HuH-7 (cell line): ENCODE measurements around the gene RASGRF2.
"Not testable (repeated sequence)": the region's sequence is repeated elsewhere in the genome, so short reads cannot be mapped to it uniquely, and the experiment has no call there.

Source experiments
- DNase-seq: peaks from one replicate; pipeline ENCODE4 v3.0.0; 2011; ENCODE audit warnings: low spot score

Gene RASGRF2

DNA sequence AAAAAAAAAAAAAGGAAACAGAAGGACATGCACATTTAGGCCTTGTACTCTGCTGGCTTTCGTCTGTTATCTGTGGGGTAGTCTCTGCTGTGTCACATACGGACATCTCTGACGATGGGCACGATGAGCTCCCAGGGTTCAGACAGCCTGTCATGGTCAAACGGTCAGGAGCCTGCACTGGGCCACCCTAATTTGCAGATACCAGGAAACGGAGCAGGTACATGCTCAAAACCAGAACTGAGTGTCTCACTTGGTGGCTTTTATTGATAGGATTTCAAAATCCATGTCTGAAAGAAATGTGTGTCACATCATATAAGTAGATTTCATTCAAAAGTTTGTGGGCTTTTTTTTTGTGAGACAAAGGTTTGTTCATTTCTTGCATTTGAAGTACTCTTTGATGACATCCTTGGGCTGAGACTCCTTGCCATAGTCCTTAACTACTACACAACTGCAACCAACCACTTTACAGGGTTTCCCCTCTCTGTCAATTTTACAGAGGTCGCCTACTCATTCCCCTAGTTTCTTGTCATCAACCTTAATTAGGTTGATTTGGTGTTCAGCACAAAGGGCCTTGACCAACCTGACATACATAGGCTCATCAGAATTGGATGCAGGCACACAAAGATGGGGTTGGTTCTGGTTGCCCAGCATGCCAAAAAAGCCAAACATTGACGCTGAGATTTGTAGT, 281.9 kb downstream of the RASGRF2 start:
- no peak for DNase-seq

DNA sequence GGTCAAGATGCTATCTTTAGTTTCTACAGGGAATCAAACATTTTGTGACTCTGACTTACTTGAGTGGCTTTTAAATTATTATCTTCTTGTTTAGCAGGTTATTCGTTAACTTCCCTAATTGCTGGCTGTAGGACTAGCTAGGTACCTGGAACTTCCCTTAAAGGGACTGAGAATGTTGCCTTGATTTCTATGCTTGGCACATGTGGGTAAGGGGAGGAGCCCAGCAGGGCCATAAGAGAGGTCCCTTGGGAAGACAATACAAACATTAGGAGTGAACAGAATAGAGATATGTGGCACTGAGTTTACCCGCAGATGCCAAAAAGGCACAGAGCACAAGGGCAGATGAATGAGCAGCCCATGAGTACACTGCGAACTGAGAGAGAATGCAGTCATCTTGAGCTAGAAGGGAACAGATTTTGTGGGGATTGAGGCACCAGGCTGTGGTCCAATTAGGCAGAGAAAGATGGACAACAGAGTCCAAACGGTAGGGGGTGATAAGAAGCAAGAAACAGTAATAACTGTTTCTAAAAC, 282.8 kb downstream of the RASGRF2 start:
- no peak for DNase-seq

DNA sequence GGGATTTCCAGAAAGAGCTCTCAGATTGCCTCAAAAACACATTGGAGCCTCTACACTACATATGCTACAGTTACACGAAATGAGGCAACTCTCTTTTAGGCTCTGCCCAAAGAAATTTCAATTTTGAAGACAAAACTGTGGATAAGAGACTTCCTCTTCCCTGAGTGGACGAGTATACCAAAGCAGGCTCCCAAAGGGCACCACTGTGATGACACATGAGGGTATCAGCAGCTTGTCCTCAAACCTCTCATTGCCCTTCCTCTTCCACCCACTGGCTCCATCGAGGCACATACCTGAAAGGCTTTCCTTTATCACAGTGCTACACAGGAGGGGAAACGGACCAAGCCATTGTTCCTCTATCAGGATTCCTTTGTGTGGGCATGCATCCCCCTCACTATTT, 284.3 kb downstream of the RASGRF2 start:
- no peak for DNase-seq

DNA sequence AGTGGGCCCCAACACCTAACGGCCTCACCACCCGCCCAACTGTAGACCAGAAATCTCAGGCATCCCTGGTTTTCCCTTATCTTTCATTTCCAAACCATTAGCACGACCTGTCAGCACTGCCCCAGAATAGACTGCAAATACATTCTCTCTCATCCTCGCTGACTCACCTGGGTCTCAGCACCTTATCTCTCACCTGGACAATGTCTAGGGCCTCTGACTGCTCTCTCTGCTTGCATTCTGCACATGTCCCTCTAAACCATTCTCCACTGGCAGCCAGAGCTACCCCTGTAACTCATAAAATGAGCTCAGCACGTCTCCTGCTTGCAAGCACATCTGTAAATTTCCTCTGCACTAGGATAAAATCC, 285.7 kb downstream of the RASGRF2 start:
- no peak for DNase-seq

DNA sequence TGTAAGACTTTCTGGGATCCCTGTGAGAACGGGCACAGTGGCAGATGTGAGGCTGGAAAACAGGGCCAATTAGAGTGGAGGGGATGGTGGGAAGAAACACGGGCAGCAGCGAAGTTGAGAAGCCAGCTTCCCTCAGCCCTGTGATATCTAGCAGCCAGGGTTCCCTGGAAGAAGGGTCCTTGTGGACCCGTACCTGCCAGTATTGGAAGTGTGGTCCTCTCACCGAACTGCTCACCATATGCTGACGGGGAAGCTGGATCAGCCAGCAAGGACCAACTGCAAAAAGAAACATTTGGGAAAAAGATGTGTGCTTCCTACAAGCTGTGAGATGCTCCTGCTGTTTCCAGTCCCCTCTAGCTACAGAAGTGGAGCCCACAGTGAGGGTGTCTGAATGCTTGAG, 286.5 kb downstream of the RASGRF2 start:
- no peak for DNase-seq

DNA sequence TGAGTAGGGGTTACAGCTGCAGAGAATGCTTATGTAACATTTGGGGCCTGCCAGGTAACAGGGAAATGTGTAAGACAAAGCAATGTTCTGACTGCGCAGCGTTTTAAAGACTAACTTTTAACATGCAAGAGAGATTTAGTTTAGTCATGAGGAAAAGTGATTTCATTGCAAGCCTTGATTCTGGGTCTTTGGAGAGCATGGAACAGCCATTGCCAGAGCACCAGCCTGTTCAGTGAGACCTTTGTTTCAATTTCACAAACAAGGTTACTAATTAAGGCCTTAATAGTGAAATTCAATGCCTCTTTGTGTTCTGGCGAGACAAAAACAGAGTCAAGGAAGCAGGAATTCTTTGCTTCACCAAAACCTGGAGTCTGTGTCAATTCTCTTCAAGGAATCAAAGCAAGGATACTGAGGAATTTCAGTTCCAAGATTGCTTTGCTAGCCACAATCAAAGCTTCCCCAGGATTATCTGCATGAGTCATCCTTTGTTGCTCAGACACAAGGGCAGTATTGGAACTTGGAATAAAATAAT, 287.3 kb downstream of the RASGRF2 start:
- DNase-seq = no peak

DNA sequence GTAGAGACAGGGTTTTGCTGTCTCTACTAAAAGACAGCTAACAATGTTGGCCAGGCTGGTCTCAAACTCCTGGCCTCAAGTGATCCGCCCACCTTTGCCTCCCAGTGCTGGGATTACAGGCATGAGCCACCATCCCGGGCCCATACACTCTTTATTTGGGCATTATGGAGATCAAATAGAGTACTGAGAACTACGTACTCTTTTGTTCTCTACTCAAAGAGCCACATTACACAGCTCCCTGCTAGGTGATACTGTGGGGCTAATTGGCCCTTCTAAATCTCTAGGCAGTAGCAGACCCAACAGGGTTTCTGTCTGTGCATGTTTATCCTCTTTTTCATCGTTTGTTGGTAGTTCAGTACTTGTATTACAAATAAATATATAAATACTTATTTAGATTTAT, 289.1 kb downstream of the RASGRF2 start:
- DNase-seq = no peak

DNA sequence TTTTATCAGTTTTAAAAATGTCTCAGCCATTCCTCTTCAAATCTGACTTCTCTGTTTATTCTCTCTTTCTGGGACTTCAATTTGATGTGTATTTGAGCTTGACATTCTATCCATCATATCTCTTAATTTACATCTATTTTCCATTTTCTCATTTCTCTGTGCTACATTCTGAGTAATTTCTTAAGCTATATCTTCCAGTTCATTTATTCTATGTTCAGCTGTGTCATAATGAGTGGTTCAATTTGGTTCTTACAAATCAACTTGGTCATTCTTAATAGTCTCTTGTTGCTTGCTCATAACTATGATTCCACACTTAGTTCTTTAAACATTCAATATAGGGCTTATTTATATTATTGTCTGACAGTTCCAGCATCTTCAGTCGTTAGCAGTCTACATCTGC, 289.8 kb downstream of the RASGRF2 start:
- DNase-seq = no peak

DNA sequence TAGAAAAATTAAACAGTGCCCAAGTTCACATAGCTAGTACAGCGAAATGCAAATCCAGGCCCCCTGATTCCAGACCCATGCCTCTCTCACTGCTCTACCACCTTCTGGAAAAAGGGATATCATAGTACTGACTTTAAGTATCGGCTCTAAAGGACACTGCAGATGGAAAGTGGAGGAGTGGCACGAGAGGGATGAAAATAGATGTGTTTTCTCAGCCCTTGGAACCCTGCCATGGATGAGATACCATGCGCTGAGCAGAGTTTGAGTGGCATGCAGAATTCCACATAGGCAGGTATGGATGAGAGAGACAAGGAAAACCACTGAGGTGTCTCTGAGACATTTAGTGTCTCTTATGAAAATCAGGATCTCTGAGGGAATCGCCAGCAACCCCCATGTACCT, 291.8 kb downstream of the RASGRF2 start:
- DNase-seq = no peak

DNA sequence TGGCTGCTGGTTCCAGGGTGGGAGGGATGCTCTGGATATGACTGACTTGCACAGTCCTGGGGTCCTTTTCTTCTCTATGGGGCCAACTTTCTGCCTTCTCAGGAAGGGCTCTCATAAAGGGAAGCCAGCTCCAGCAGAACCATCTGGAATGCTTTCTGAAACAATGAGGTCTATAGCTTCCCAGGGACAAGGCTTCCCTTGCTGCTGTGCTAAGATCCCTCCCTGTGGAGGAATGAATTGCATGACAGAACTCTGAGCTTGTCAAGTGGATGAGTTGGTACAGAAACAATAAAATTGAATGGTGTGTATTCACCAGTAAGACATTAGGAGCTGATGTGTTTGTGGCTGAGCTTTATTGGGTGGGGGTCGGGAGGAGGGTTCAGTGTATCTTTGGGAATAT, 292.7 kb downstream of the RASGRF2 start:
- DNase-seq = no peak

DNA sequence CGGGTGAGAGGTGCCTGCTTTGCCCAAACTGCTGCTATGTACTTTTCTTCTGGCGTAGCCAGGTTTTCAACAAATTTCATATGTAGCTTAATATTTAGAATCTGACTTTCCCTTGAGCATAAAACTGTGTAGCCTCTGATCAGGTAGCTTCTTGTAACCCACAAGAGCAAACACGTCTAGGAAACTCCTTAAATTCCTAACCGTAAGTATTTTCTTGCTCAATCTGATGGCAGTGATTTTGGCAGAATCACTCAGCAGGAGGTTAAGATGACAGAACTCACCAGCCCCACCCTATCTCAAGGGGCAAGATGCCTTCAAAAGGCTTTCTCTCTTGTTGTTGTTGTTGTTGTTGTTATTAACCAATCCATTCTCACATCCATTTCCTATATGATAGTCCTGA, 293.7 kb downstream of the RASGRF2 start:
- DNase-seq = no peak

DNA sequence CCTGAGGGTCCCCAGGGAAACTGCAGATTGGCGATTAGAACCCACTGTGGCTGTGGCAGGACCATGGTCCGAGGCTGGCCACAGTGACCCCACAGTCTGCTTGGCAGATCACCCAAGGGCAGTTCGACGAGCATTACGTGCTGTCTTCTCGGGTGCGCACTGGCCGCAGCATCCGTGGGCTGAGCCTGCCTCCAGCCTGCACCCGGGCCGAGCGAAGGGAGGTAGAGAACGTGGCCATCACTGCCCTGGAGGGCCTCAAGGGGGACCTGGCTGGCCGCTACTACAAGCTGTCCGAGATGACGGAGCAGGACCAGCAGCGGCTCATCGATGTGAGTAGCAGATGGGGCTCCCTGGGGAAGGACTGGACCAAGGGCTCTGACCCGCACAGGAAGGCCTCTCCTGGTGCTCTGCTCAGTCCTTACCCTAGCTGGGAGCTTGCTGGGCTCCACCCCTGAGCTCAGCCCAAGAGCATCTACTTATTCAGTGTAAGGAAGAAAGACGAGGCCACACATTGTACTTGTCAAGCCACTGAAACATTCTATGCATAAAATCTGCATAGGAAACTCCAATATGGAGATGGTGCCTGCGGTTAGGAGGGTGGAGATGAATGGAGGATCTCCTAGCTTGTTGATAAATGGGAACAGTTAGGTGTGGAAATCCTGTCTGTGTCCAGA, 294.9 kb downstream of the RASGRF2 start:
- DNase-seq = no peak

DNA sequence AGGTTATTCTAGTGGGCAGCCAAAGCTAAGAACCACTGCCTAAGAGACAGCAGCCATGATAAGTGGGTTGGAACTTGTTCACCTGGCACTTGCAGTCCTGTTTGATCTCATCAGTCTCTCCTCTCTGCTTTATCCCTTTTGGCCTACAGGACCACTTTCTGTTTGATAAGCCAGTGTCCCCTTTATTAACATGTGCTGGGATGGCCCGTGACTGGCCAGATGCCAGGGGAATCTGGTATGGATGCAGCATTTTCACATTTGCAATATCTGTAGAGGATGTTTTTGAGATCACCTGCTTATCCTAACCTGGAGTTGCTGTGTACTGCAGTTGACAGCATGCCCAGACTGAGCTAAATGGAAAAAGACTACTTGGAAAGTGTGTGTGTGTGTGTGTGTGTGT, 296.6 kb downstream of the RASGRF2 start:
- DNase-seq = no peak

DNA sequence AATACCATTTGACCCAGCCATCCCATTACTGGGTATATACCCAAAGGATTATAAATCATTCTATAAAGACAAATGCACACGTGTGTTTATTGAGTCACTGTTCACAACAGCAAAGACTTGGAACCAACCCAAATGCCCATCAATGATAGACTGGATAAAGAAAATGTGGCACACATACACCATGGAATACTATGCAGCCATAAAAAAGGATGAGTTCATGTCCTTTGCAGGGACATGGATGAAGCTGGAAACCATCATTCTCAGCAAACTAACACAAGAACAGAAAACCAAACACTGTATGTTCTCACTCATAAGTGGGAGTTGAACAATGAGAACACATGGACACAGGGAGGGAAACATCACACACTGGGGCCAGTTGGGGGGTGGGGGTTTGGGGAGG, 302.6 kb downstream of the RASGRF2 start:
- not testable (repeated sequence) for DNase-seq

DNA sequence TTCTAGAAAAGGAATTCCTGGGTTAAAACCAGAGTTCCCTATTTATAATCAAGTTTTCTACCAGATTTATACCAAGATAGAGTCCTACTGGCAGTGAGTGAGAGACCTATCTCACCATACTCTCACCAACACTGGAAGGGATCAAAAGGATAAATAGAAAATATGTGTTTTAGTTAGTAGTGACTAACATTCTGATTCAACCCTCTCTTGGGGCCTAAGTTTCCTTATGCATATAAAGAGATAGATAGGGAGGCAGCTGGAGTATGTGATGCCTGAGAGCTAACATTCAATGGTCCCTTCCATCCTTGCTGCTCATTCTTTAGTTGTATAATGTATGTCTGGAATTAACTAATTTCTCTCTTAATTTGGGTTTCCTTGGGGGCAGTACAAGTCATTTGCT, 304.9 kb downstream of the RASGRF2 start:
- no peak for DNase-seq

DNA sequence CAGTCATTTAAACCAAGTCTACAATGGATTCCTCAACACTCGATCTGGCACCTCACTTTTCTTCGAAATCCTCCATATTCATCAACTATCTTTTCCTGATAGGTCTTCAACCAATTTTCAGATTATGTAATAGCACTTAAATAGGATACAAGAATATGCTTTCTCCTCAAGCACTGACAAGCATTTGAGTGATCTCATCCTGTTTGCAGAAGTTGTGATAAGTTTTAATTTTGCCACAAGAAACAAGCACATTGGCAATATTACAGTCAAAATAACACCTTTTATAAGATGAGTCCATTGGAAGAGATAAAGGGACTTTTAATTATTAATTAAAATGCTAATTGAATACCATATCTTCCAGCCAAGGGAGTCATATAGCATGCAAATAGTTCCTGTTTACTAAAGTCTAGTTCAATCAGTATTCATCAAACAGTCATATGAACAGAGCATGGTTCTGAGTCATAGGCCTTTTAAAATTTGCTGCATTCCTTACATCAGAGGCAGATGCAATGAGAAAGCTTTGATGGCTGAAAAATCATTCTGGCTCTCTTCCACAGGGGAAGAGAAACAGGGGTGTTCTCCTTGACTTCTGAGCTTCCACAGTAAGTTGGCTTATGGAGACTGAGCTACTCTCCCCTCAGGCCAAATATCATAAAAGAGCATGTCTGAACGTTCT, 308.5 kb downstream of the RASGRF2 start:
- DNase-seq = no peak

DNA sequence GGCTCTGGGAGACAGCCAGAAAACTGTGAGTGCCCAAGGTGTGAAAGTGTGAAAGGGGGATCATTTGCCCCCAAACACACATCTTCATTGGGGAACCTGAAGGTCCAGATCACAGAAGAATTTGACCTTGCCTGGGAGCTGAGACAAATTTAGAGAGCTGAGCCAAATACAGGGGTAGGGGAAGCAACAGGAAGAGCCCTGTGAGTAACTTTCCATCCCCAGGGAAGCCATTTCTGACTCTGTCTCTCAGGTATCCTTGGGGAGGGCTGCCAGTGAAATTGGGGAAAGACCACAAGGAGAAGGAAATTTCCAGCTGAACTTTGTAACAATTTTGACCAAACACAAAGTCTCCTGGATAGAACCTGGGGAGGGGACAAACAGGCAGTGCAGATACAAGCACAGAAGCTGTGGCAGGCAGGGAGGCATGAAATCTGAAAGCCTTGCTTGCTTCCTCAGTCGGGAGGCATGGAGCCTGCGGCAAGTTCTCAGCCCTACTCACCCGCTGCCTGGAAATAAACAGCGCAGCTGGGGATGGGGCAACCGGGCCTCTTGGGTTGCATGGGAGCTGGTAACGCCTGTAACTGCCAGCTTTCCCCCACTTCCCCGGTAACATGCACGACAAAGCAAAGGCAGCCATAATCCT, 309.7 kb downstream of the RASGRF2 start:
- no peak for DNase-seq

DNA sequence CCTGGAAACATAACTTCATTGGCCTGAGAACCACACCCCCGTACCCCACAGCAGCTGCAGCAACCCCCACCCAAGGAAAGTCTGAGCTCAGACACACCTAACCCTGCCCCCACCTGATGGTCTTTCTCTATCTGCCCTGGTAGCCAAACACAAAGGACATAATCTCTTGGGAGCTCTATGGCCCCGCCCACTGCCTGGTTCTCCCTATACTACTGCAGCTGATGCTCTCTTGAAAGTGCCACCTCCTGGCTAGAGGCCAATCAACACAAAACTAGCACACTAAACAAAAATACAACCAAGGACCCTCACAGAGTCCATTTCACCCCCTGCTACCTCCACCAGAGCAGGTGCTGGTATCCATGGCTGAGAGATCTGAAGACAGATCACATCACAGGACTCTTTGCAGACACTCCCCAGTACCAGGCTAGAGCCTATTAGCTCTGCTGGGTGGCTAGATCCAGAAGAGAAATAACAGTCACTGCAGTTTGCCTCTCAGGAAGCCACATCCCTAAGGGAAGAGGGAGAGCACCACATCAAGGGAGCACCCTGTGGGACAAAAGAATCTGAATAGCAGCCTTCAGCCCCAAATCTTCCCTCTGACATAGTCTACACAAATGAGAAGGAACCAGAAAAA, 310.3 kb downstream of the RASGRF2 start:
- not testable (repeated sequence) for DNase-seq
